ENCODE measurements around the gene CCDC97. TPM values are rescaled to one million over a fixed set of nuclear protein-coding genes. Genes with fewer than 3 reads are reported as not detected.

CCDC97 gene
- total RNA-seq, 1 donor from 2014 or later: 7.9 TPM

GRCh38 chr19:41264581-41265394, 45.2 kb upstream of the CCDC97 start:
- Histone ChIP-seq H3K4me3 (ENCODE audit: low read depth, low read length) (peak overlapping the region; percentile 89), H3K27me3 (ENCODE audit: control insufficient read depth, insufficient read depth, low read length) (no peaks in the 10 kb centered on the region), H3K36me3 (ENCODE audit: control insufficient read depth, insufficient read depth, low read length) (peaks cover 12% of the 10 kb centered on the region)
- TF ChIP-seq CTCF (IDR thresholded peaks at IDR 0.05; ENCODE audit: insufficient read depth, low read length, severe bottlenecking): no peak
- peak; percentile 34 for DNase-seq (ENCODE audit: low read depth)
- FAIRE-seq: no peak

- DNase-seq (ENCODE audit: low read depth): peak; percentile 8
- no peak for FAIRE-seq
- Histone ChIP-seq H3K4me3 (ENCODE audit: low read depth, low read length) (peak overlapping the region; percentile 89), H3K36me3 (ENCODE audit: control insufficient read depth, insufficient read depth, low read length) (peaks cover 11% of the 10 kb centered on the region), H3K27me3 (ENCODE audit: control insufficient read depth, insufficient read depth, low read length) (no peaks in the 10 kb centered on the region)
- TF ChIP-seq CTCF (IDR thresholded peaks at IDR 0.05; ENCODE audit: insufficient read depth, low read length, severe bottlenecking): no peak
Observed at GRCh38 chr19:41265395-41266153, 44.4 kb upstream of the CCDC97 start.

- no peak for FAIRE-seq
- no peak for DNase-seq (ENCODE audit: low read depth)
- H3K27me3 ChIP-seq (ENCODE audit: control insufficient read depth, insufficient read depth, low read length): no peaks in the 10 kb centered on the region
- no peak for TF ChIP-seq CTCF (IDR thresholded peaks at IDR 0.05; ENCODE audit: insufficient read depth, low read length, severe bottlenecking)
- no peak overlapping the region for H3K4me3 ChIP-seq (ENCODE audit: low read depth, low read length)
- H3K36me3 ChIP-seq (ENCODE audit: control insufficient read depth, insufficient read depth, low read length): peaks cover 37% of the 10 kb centered on the region
Observed at GRCh38 chr19:41269055-41269454, 40.9 kb upstream of the CCDC97 start.

GRCh38 chr19:41269571-41269970, 40.4 kb upstream of the CCDC97 start:
- no peaks in the 10 kb centered on the region for H3K27me3 ChIP-seq (ENCODE audit: control insufficient read depth, insufficient read depth, low read length)
- H3K4me3 ChIP-seq (ENCODE audit: low read depth, low read length): no peak overlapping the region
- no peak for DNase-seq (ENCODE audit: low read depth)
- TF ChIP-seq CTCF (IDR thresholded peaks at IDR 0.05; ENCODE audit: insufficient read depth, low read length, severe bottlenecking): no peak
- H3K36me3 ChIP-seq (ENCODE audit: control insufficient read depth, insufficient read depth, low read length): peaks cover 41% of the 10 kb centered on the region
- no peak for FAIRE-seq

GRCh38 chr19:41273076-41273475, 36.9 kb upstream of the CCDC97 start:
- Histone ChIP-seq H3K36me3 (ENCODE audit: control insufficient read depth, insufficient read depth, low read length) (peaks cover 49% of the 10 kb centered on the region), H3K4me3 (ENCODE audit: low read depth, low read length) (no peak overlapping the region), H3K27me3 (ENCODE audit: control insufficient read depth, insufficient read depth, low read length) (no peaks in the 10 kb centered on the region)
- no peak for DNase-seq (ENCODE audit: low read depth)
- TF ChIP-seq CTCF (IDR thresholded peaks at IDR 0.05; ENCODE audit: insufficient read depth, low read length, severe bottlenecking): no peak
- FAIRE-seq: no peak

Data from bronchial epithelial cell (primary cell).